GM23338 (cell line): ENCODE data around the gene PANX3. TPM values are rescaled to one million over a fixed set of nuclear protein-coding genes. Genes with fewer than 3 reads are reported as not detected.

Experiments
- ATAC-seq: fragments of 200-7000 bp; cut with Tn5 transposase; 3 replicates; pipeline ENCODE4 v1.9.1; 2020
- DNase-seq: peaks from one replicate; pipeline ENCODE4 v3.0.0-alpha.2; 2015; ENCODE audit warnings: low spot score
- H2AFZ ChIP-seq: fragments of 200-600 bp; sonication (generic); 2 replicates; pipeline ENCODE4 v1.8.0; 2016; ENCODE audit warnings: antibody characterized with exemption, mild to moderate bottlenecking, moderate library complexity
- H3F3A ChIP-seq: fragments of 200-600 bp; sonication (generic); replicated peaks from 2 replicates; pipeline ENCODE4 v1.8.0; 2017; ENCODE audit warnings: antibody characterized with exemption, mixed run types, low read depth
- H3K27ac ChIP-seq: fragments of 200-600 bp; sonication (generic); 2 replicates; pipeline ENCODE4 v1.6.1; 2016; ENCODE audit warnings: low read depth
- H3K27me3 ChIP-seq: fragments of 200-600 bp; sonication (generic); 2 replicates; pipeline ENCODE4 v1.8.0; 2016; ENCODE audit warnings: mild to moderate bottlenecking, mixed run types, moderate library complexity; ENCODE audit not compliant: insufficient read depth
- H3K36me3 ChIP-seq: fragments of 200-600 bp; sonication (generic); 2 replicates; pipeline ENCODE4 v1.8.0; 2016; ENCODE audit warnings: mild to moderate bottlenecking; ENCODE audit not compliant: insufficient read depth
- H3K4me1 ChIP-seq: fragments of 200-600 bp; sonication (generic); 2 replicates; pipeline ENCODE4 v1.8.0; 2016; ENCODE audit warnings: mild to moderate bottlenecking, moderate library complexity; ENCODE audit not compliant: insufficient read depth
- H3K4me2 ChIP-seq: fragments of 200-600 bp; sonication (generic); 2 replicates; pipeline ENCODE4 v1.7.1; 2017; ENCODE audit warnings: mixed run types
- H3K4me3 ChIP-seq: fragments of 200-600 bp; sonication (generic); 2 replicates; pipeline ENCODE4 v1.6.1; 2016; ENCODE audit warnings: mixed run types
- H3K79me2 ChIP-seq: fragments of 200-600 bp; sonication (generic); replicated peaks from 2 replicates; pipeline ENCODE4 v1.8.0; 2017; ENCODE audit warnings: mild to moderate bottlenecking; ENCODE audit not compliant: insufficient read depth
- H3K9me2 ChIP-seq: fragments of 200-600 bp; sonication (generic); 2 replicates; pipeline ENCODE4 v1.8.0; 2017; ENCODE audit not compliant: insufficient read depth
- H4K20me1 ChIP-seq: fragments of 200-600 bp; sonication (generic); replicated peaks from 2 replicates; pipeline ENCODE4 v1.8.0; 2017; ENCODE audit warnings: mild to moderate bottlenecking; ENCODE audit not compliant: insufficient read depth
- H3K27ac Mint-ChIP-seq: 2 replicates; pipeline ENCODE4 v1.8.0; 2020; ENCODE audit warnings: inconsistent platforms, mild to moderate bottlenecking, moderate library complexity, mixed read lengths
- H3K27me3 Mint-ChIP-seq: 3 replicates; pipeline ENCODE4 v1.8.0; 2022; ENCODE audit warnings: low read depth, mild to moderate bottlenecking, moderate library complexity, mixed read lengths, inconsistent platforms; ENCODE audit not compliant: insufficient read depth, poor library complexity
- H3K36me3 Mint-ChIP-seq: 3 replicates; pipeline ENCODE4 v1.8.0; 2021; ENCODE audit warnings: low read depth, mild to moderate bottlenecking, inconsistent platforms, moderate library complexity, mixed read lengths
- H3K4me1 Mint-ChIP-seq: 3 replicates; pipeline ENCODE4 v1.8.0; 2020; ENCODE audit warnings: mild to moderate bottlenecking, inconsistent platforms, mixed read lengths
- H3K4me3 Mint-ChIP-seq: 3 replicates; pipeline ENCODE4 v1.8.0; 2021; ENCODE audit warnings: moderate library complexity, mild to moderate bottlenecking, inconsistent platforms, mixed read lengths
- H3K9me3 Mint-ChIP-seq: 3 replicates; pipeline ENCODE4 v1.8.0; 2020; ENCODE audit warnings: moderate library complexity, mild to moderate bottlenecking, inconsistent platforms, mixed read lengths
- CREB1 ChIP-seq: fragments of 250-450 bp; sonication (Bioruptor Pico); IDR thresholded peaks from 2 replicates; pipeline ENCODE4 v1.5.0; 2020; ENCODE audit warnings: low read depth, mild to moderate bottlenecking, moderate library complexity
- CTCF ChIP-seq, 2 experiments: fragments of 200-600 bp in 1 of 2; sonication (generic) in 1 of 2; conservative IDR thresholded peaks; 2 replicates each; pipeline versions ENCODE4 v1.5.1 to v1.6.1; 2016 to 2017; ENCODE audit warnings: antibody characterized with exemption in 2 of 2, low read depth in 2 of 2, mild to moderate bottlenecking in 2 of 2, moderate library complexity in 1 of 2
- EZH2 ChIP-seq: fragments of 200-600 bp; sonication (generic); IDR thresholded peaks from one replicate; pipeline ENCODE4 v1.8.0; 2017; ENCODE audit warnings: antibody characterized with exemption, mild to moderate bottlenecking, low read depth; ENCODE audit not compliant: unreplicated experiment
- EZH2phosphoT487 ChIP-seq: fragments of 200-600 bp; sonication (generic); IDR thresholded peaks from one replicate; pipeline ENCODE4 v1.8.1; 2018; ENCODE audit warnings: antibody characterized with exemption; ENCODE audit not compliant: unreplicated experiment
- JUNB ChIP-seq: IDR thresholded peaks from one replicate; pipeline ENCODE4 v1.6.1; 2016; ENCODE audit warnings: antibody characterized with exemption; ENCODE audit not compliant: unreplicated experiment
- NANOG ChIP-seq: IDR thresholded peaks from 2 replicates; pipeline ENCODE4 v1.6.1; 2016; ENCODE audit warnings: antibody characterized with exemption, borderline replicate concordance
- POLR2AphosphoS5 ChIP-seq: IDR thresholded peaks from 2 replicates; pipeline ENCODE4 v1.6.1; 2016; ENCODE audit warnings: antibody characterized with exemption, low read depth
- STAT1 ChIP-seq: IDR thresholded peaks from one replicate; pipeline ENCODE4 v1.6.1; 2016; ENCODE audit warnings: antibody characterized with exemption; ENCODE audit not compliant: unreplicated experiment
- ZNF114 ChIP-seq: fragments of 250-450 bp; sonication (Bioruptor Pico); IDR thresholded peaks from 2 replicates; pipeline ENCODE4 v1.5.0; 2020; ENCODE audit warnings: mild to moderate bottlenecking, moderate library complexity
- ZNF331 ChIP-seq: fragments of 250-450 bp; sonication (Bioruptor Pico); IDR thresholded peaks from 2 replicates; pipeline ENCODE4 v1.5.0; 2020; ENCODE audit warnings: low read depth, mild to moderate bottlenecking, moderate library complexity
- polyA plus RNA-seq: library from polyadenylated mRNA; unstranded; fragments of >200 nt; fragmentation: Nextera tagmentation; extraction: Ambion mirVana; gene quantifications from 2 replicates; pipeline ENCODE4 v1.2.1, GENCODE V29; 2016
- total RNA-seq: library from RNA; depleted of rRNA; stranded (reverse); fragments of >200 nt; shearing (Covaris generic); gene quantifications from 2 replicates; pipeline ENCODE4 v1.2.3, GENCODE V29; 2014
- TF ChIP-seq, protein P1 (sequence below): IDR thresholded peaks from 2 replicates; pipeline ENCODE4 v1.6.1; 2016; ENCODE audit warnings: antibody characterized with exemption
- TF ChIP-seq, protein P2 (sequence below): fragments of 250-450 bp; sonication (Bioruptor Pico); IDR thresholded peaks from 2 replicates; pipeline ENCODE4 v1.5.0; 2020; ENCODE audit warnings: mild to moderate bottlenecking, moderate library complexity
- TF ChIP-seq, protein P3 (sequence below): IDR thresholded peaks from one replicate; pipeline ENCODE4 v1.6.1; 2018; ENCODE audit warnings: antibody characterized with exemption; ENCODE audit not compliant: unreplicated experiment

The PANX3 gene
- total and polyA plus RNA-seq, 2 experiments from 2014 or later, result not detected

DNA sequence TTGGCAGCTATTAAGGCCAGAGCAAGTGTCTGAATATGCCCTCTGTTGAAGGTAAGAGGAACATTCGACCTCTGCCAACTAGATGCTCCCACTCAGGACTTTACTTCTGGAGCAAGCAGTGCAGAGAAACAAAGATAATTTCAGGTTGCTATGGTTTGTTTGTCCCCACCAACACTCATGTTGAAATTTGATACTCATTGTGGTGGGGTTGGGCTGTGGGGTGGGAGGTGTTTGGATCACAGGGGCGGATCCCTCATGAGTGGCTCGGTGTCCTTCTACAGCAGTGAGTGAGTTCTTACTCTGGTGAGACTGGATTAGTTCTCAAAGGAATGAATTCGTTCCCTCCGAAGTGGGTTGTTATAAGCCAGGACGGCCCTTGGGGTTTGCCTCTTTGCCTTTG, 29.4 kb upstream of the PANX3 start (continued):
- TF ChIP-seq EZH2, result no peak
- no peak for TF ChIP-seq STAT1
- TF ChIP-seq POLR2AphosphoS5, result no peak
- TF ChIP-seq CREB1 (CRISPR knock-in tag), result no peak

DNA sequence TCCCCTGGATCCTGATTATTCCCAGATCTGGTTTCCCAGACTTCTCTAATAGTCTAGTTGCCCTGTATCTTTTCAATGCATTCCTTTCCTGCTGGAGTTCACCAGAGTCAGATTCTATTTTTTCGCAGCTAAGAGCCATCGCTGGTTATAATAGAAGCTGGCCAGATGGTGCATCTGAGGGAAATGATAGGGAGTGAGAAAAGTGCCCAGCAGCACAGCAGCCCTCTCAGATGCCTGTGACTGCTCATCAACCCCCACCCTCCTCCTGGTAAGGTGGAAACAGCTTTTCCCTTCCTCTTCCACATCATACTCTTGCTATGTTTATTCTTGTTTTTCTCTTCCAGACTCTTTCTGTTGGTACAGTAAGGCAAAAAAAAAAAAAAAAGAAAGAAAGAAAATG, 28.7 kb upstream of the PANX3 start:
- no peaks in the 10 kb centered on the region for H3K36me3 Mint-ChIP-seq
- H3K27ac Mint-ChIP-seq, result no peak overlapping the region
- H3K9me2 ChIP-seq, result 0 out of 2 replicates have a peak, but pooled peaks cover 4% of the 10 kb centered on the region
- H3F3A ChIP-seq, result no peaks in the 10 kb centered on the region
- TF ChIP-seq POLR2AphosphoS5, result no peak
- TF ChIP-seq CTCF (conservative IDR thresholded peaks at IDR 0.05; ENCODE audit: low read depth in 2 of 2), result no peak
- no peak for TF ChIP-seq EZH2
- TF ChIP-seq EZH2phosphoT487, result no peak
- TF ChIP-seq, protein P1, sequence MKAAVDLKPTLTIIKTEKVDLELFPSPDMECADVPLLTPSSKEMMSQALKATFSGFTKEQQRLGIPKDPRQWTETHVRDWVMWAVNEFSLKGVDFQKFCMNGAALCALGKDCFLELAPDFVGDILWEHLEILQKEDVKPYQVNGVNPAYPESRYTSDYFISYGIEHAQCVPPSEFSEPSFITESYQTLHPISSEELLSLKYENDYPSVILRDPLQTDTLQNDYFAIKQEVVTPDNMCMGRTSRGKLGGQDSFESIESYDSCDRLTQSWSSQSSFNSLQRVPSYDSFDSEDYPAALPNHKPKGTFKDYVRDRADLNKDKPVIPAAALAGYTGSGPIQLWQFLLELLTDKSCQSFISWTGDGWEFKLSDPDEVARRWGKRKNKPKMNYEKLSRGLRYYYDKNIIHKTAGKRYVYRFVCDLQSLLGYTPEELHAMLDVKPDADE, result no peak
- TF ChIP-seq STAT1, result no peak
- TF ChIP-seq, protein P2, sequence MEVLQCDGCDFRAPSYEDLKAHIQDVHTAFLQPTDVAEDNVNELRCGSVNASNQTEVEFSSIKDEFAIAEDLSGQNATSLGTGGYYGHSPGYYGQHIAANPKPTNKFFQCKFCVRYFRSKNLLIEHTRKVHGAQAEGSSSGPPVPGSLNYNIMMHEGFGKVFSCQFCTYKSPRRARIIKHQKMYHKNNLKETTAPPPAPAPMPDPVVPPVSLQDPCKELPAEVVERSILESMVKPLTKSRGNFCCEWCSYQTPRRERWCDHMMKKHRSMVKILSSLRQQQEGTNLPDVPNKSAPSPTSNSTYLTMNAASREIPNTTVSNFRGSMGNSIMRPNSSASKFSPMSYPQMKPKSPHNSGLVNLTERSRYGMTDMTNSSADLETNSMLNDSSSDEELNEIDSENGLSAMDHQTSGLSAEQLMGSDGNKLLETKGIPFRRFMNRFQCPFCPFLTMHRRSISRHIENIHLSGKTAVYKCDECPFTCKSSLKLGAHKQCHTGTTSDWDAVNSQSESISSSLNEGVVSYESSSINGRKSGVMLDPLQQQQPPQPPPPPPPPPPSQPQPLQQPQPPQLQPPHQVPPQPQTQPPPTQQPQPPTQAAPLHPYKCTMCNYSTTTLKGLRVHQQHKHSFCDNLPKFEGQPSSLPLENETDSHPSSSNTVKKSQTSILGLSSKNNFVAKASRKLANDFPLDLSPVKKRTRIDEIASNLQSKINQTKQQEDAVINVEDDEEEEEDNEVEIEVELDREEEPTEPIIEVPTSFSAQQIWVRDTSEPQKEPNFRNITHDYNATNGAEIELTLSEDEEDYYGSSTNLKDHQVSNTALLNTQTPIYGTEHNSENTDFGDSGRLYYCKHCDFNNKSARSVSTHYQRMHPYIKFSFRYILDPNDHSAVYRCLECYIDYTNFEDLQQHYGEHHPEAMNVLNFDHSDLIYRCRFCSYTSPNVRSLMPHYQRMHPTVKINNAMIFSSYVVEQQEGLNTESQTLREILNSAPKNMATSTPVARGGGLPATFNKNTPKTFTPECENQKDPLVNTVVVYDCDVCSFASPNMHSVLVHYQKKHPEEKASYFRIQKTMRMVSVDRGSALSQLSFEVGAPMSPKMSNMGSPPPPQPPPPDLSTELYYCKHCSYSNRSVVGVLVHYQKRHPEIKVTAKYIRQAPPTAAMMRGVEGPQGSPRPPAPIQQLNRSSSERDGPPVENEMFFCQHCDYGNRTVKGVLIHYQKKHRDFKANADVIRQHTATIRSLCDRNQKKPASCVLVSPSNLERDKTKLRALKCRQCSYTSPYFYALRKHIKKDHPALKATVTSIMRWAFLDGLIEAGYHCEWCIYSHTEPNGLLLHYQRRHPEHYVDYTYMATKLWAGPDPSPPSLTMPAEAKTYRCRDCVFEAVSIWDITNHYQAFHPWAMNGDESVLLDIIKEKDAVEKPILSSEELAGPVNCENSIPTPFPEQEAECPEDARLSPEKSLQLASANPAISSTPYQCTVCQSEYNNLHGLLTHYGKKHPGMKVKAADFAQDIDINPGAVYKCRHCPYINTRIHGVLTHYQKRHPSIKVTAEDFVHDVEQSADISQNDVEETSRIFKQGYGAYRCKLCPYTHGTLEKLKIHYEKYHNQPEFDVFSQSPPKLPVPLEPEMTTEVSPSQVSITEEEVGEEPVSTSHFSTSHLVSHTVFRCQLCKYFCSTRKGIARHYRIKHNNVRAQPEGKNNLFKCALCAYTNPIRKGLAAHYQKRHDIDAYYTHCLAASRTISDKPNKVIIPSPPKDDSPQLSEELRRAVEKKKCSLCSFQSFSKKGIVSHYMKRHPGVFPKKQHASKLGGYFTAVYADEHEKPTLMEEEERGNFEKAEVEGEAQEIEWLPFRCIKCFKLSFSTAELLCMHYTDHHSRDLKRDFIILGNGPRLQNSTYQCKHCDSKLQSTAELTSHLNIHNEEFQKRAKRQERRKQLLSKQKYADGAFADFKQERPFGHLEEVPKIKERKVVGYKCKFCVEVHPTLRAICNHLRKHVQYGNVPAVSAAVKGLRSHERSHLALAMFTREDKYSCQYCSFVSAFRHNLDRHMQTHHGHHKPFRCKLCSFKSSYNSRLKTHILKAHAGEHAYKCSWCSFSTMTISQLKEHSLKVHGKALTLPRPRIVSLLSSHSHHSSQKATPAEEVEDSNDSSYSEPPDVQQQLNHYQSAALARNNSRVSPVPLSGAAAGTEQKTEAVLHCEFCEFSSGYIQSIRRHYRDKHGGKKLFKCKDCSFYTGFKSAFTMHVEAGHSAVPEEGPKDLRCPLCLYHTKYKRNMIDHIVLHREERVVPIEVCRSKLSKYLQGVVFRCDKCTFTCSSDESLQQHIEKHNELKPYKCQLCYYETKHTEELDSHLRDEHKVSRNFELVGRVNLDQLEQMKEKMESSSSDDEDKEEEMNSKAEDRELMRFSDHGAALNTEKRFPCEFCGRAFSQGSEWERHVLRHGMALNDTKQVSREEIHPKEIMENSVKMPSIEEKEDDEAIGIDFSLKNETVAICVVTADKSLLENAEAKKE, result no peak
- TF ChIP-seq ZNF114 (CRISPR knock-in tag), result no peak
- no peak for TF ChIP-seq ZNF331
- TF ChIP-seq JUNB, result no peak
- TF ChIP-seq, protein P3, sequence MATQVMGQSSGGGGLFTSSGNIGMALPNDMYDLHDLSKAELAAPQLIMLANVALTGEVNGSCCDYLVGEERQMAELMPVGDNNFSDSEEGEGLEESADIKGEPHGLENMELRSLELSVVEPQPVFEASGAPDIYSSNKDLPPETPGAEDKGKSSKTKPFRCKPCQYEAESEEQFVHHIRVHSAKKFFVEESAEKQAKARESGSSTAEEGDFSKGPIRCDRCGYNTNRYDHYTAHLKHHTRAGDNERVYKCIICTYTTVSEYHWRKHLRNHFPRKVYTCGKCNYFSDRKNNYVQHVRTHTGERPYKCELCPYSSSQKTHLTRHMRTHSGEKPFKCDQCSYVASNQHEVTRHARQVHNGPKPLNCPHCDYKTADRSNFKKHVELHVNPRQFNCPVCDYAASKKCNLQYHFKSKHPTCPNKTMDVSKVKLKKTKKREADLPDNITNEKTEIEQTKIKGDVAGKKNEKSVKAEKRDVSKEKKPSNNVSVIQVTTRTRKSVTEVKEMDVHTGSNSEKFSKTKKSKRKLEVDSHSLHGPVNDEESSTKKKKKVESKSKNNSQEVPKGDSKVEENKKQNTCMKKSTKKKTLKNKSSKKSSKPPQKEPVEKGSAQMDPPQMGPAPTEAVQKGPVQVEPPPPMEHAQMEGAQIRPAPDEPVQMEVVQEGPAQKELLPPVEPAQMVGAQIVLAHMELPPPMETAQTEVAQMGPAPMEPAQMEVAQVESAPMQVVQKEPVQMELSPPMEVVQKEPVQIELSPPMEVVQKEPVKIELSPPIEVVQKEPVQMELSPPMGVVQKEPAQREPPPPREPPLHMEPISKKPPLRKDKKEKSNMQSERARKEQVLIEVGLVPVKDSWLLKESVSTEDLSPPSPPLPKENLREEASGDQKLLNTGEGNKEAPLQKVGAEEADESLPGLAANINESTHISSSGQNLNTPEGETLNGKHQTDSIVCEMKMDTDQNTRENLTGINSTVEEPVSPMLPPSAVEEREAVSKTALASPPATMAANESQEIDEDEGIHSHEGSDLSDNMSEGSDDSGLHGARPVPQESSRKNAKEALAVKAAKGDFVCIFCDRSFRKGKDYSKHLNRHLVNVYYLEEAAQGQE, result no peak
- no peak for TF ChIP-seq NANOG
- H2AFZ ChIP-seq, result peak overlapping the region; percentile 74; the same call in 1 of the 2 replicates
- DNase-seq, result no peak
- ATAC-seq, result no peak
- no peaks in the 10 kb centered on the region for H3K27me3 Mint-ChIP-seq
- no peaks in the 10 kb centered on the region for H3K9me3 Mint-ChIP-seq
- no peaks in the 10 kb centered on the region for H3K36me3 ChIP-seq
- H3K79me2 ChIP-seq, result no peaks in the 10 kb centered on the region
- no peaks in the 10 kb centered on the region for H3K4me1 ChIP-seq
- H3K4me2 ChIP-seq, result no peak overlapping the region
- peaks cover 12% of the 10 kb centered on the region; the same call in 2 of the 3 replicates for H3K4me1 Mint-ChIP-seq
- no peaks in the 10 kb centered on the region for H4K20me1 ChIP-seq
- H3K27ac ChIP-seq, result no peak overlapping the region
- no peaks in the 10 kb centered on the region for H3K27me3 ChIP-seq
- no peak overlapping the region for H3K4me3 Mint-ChIP-seq
- H3K4me3 ChIP-seq, result no peak overlapping the region
